Lower lobe of right lung (tissue), 2 donors: Measurements from ENCODE around the gene THY1. TPM values are rescaled to one million over a fixed set of nuclear protein-coding genes. Genes with fewer than 3 reads are reported as not detected.

Source experiments
- ATAC-seq, 2 donors: fragments of 200-7000 bp; cut with Tn5 transposase; one replicate each; pipeline ENCODE4 v1.9.1; 2020 to 2022; ENCODE audit warnings: mild to moderate bottlenecking in 2 of 2, moderate library complexity in 2 of 2
- DNase-seq: peaks from one replicate; pipeline ENCODE4 v3.0.0-alpha.2; 2020
- H3K27ac ChIP-seq: fragments of 200-600 bp; one replicate; pipeline ENCODE4 v1.8.0; 2022
- H3K27me3 ChIP-seq: fragments of 200-600 bp; one replicate; pipeline ENCODE4 v1.8.0; 2022; ENCODE audit warnings: low read depth
- H3K36me3 ChIP-seq: fragments of 200-600 bp; one replicate; pipeline ENCODE4 v1.8.0; 2022; ENCODE audit warnings: mild to moderate bottlenecking
- H3K4me1 ChIP-seq: fragments of 200-600 bp; one replicate; pipeline ENCODE4 v1.8.0; 2022
- H3K4me3 ChIP-seq: fragments of 200-600 bp; one replicate; pipeline ENCODE4 v1.8.0; 2022; ENCODE audit warnings: mild to moderate bottlenecking
- H3K9me3 ChIP-seq: fragments of 200-600 bp; one replicate; pipeline ENCODE4 v1.8.0; 2022
- CTCF ChIP-seq: fragments of 200-600 bp; IDR thresholded peaks from one replicate; pipeline ENCODE4 v1.8.0; 2022; ENCODE audit warnings: antibody characterized with exemption, mild to moderate bottlenecking
- intact Hi-C: fragments of 100-400 bp; cut with DNase I; formaldehyde crosslinking; loops from one replicate; pipeline ENCODE4 v1.11.0; 2022
- total RNA-seq: library from RNA; stranded (reverse); fragmentation: NEBNext Ultra II Directional; extraction: Animal tissue kit (Norgen Biotek cat#: 25700); gene quantifications from one replicate; pipeline ENCODE4 v1.2.1, GENCODE V29; 2021
- donor health status: DM: no; HTN: yes; CAD: no; lungs with severe emphysema.

THY1 gene
- total RNA-seq, 1 donor from 2014 or later: 7.5 TPM

- Histone ChIP-seq H3K27ac (no peak overlapping the region), H3K36me3 (no peaks in the 10 kb centered on the region), H3K27me3 (no peaks in the 10 kb centered on the region), H3K4me3 (peak overlapping the region; percentile 14), H3K4me1 (no peaks in the 10 kb centered on the region), H3K9me3 (no peaks in the 10 kb centered on the region)
- intact Hi-C loops: no loop called here
- no peak for DNase-seq
- no peak for TF ChIP-seq CTCF
- peak in 1 of 2 donors; percentile 11 for ATAC-seq
Measured at GRCh38 chr11:119432484-119433357, 9.7 kb upstream of the THY1 start.

- H3K4me3 ChIP-seq: no peak overlapping the region
- H3K27ac ChIP-seq: no peak overlapping the region
- H3K9me3 ChIP-seq: no peaks in the 10 kb centered on the region
- no peaks in the 10 kb centered on the region for H3K4me1 ChIP-seq
- no peak for DNase-seq
- no peak for ATAC-seq
- no peaks in the 10 kb centered on the region for H3K27me3 ChIP-seq
- intact Hi-C loops: no loop called here
- H3K36me3 ChIP-seq: no peaks in the 10 kb centered on the region
- no peak for TF ChIP-seq CTCF
Measured at GRCh38 chr11:119431523-119431922, 8.6 kb upstream of the THY1 start.

- no peaks in the 10 kb centered on the region for H3K9me3 ChIP-seq
- ATAC-seq: no peak
- intact Hi-C loops: no loop called here
- no peak for DNase-seq
- H3K27ac ChIP-seq: no peak overlapping the region
- no peaks in the 10 kb centered on the region for H3K36me3 ChIP-seq
- no peak overlapping the region for H3K4me3 ChIP-seq
- TF ChIP-seq CTCF: no peak
- peaks cover 21% of the 10 kb centered on the region for H3K27me3 ChIP-seq
- H3K4me1 ChIP-seq: peaks cover 1% of the 10 kb centered on the region
Measured at GRCh38 chr11:119427279-119427678, 4.3 kb upstream of the THY1 start.

GRCh38 chr11:119426142-119426541 is 3.2 kb upstream of the THY1 start:
- Histone ChIP-seq H3K27me3 (peaks cover 32% of the 10 kb centered on the region), H3K9me3 (no peaks in the 10 kb centered on the region), H3K4me3 (no peak overlapping the region), H3K4me1 (peaks cover 11% of the 10 kb centered on the region), H3K27ac (no peak overlapping the region), H3K36me3 (no peaks in the 10 kb centered on the region)
- no peak for TF ChIP-seq CTCF
- ATAC-seq: no peak
- no peak for DNase-seq
- intact Hi-C loops: no loop called here

GRCh38 chr11:119424775-119425174 is 1.8 kb upstream of the THY1 start:
- H3K9me3 ChIP-seq: no peaks in the 10 kb centered on the region
- TF ChIP-seq CTCF: no peak
- H3K4me1 ChIP-seq: peaks cover 15% of the 10 kb centered on the region
- no peaks in the 10 kb centered on the region for H3K36me3 ChIP-seq
- DNase-seq (no peak), ATAC-seq (no peak)
- H3K27me3 ChIP-seq: peaks cover 45% of the 10 kb centered on the region
- H3K27ac ChIP-seq: no peak overlapping the region
- intact Hi-C loops: no loop called here
- no peak overlapping the region for H3K4me3 ChIP-seq
